Right lung (tissue), 10 donors: ENCODE measurements around the gene IGFLR1. TPM values are rescaled to one million over a fixed set of nuclear protein-coding genes. Genes with fewer than 3 reads are reported as not detected.

Source experiments
- DNase-seq, 2 donors: peaks; one replicate each; pipeline ENCODE4 v3.0.0-alpha.2; 2013
- long read RNA-seq, 8 donors: transcript quantifications; one replicate each; lab custom pipeline, GENCODE V29; 2026
- polyA plus RNA-seq, 5 donors: library from polyadenylated mRNA; unstranded; fragments of 120-200 nt; gene quantifications; one replicate each; pipeline versions ENCODE4 v1.2.1 to v1.2.3, GENCODE V29; 2013; ENCODE audit warnings: inconsistent platforms in 1 of 5, low replicate concordance in 1 of 5; ENCODE audit not compliant: insufficient read length in 5 of 5, insufficient read depth in 1 of 5

The IGFLR1 gene
- 1 to 10 TPM; 3.1 to 7.1 (median 4.1) TPM for polyA plus RNA-seq
- long read RNA-seq, donor 1, partial matches to known transcripts = 0 of 1 reads
- long read RNA-seq, donor 1, other reads (novel, unspliced or antisense) = 0 of 1 reads
- long read RNA-seq, donor 2, partial matches to known transcripts = 0 of 1 reads
- long read RNA-seq, donor 2, other reads (novel, unspliced or antisense) = 0 of 1 reads
- long read RNA-seq, donor 3, partial matches to known transcripts = 41 of 41 reads
- long read RNA-seq, donor 3, other reads (novel, unspliced or antisense) = 0 of 41 reads
- long read RNA-seq, donor 4, partial matches to known transcripts = 0 of 1 reads
- long read RNA-seq, donor 4, other reads (novel, unspliced or antisense) = 0 of 1 reads
- long read RNA-seq, donor 5 = 0 reads
- long read RNA-seq, donor 6, partial matches to known transcripts = 0 of 1 reads
- long read RNA-seq, donor 6, other reads (novel, unspliced or antisense) = 0 of 1 reads
- long read RNA-seq, donor 7, partial matches to known transcripts = 0 of 1 reads
- long read RNA-seq, donor 7, other reads (novel, unspliced or antisense) = 0 of 1 reads
- long read RNA-seq, donor 8, partial matches to known transcripts = 0 of 1 reads
- long read RNA-seq, donor 8, other reads (novel, unspliced or antisense) = 0 of 1 reads

- no peak for DNase-seq
Observed at GRCh38 chr19:35742121-35742724, at the start of gene IGFLR1. IGFLR1 (minus strand) TSS chr19:35742452; CDS start chr19:35741180, 1,272 bp downstream.

- no peak for DNase-seq
Observed at GRCh38 chr19:35791814-35792279, 49.6 kb upstream of the IGFLR1 start.

GRCh38 chr19:35790981-35791813 is 48.9 kb upstream of the IGFLR1 start:
- no peak for DNase-seq

GRCh38 chr19:35789978-35790944 is 48.0 kb upstream of the IGFLR1 start:
- no peak for DNase-seq

- no peak for DNase-seq
Observed at GRCh38 chr19:35789195-35789977, 47.1 kb upstream of the IGFLR1 start.

GRCh38 chr19:35788205-35788960 is 46.1 kb upstream of the IGFLR1 start:
- DNase-seq = no peak

- no peak for DNase-seq
Observed at GRCh38 chr19:35787227-35787799, 45.1 kb upstream of the IGFLR1 start.

GRCh38 chr19:35786299-35787160 is 44.3 kb upstream of the IGFLR1 start:
- DNase-seq = no peak

- DNase-seq = no peak
Observed at GRCh38 chr19:35785339-35785627, 43.0 kb upstream of the IGFLR1 start.

GRCh38 chr19:35784503-35785338 is 42.5 kb upstream of the IGFLR1 start:
- no peak for DNase-seq

- DNase-seq = no peak
Observed at GRCh38 chr19:35783469-35784434, 41.5 kb upstream of the IGFLR1 start.

- DNase-seq = no peak
Observed at GRCh38 chr19:35782589-35782988, 40.3 kb upstream of the IGFLR1 start.

GRCh38 chr19:35781650-35782049 is 39.4 kb upstream of the IGFLR1 start:
- DNase-seq = no peak

GRCh38 chr19:35780717-35781116 is 38.5 kb upstream of the IGFLR1 start:
- DNase-seq = no peak

- no peak for DNase-seq
Observed at GRCh38 chr19:35780058-35780457, 37.8 kb upstream of the IGFLR1 start.
